Activated CD8-positive, alpha-beta T cell treated with anti-CD3 and anti-CD28 coated beads for 36 hours (primary cell): ENCODE data around the gene CUEDC2. TPM values are rescaled to one million over a fixed set of nuclear protein-coding genes. Genes with fewer than 3 reads are reported as not detected.

Experiments
- ATAC-seq: fragments of 200-7000 bp; cut with Tn5 transposase; one replicate; pipeline ENCODE4 v1.10.0; 2021; ENCODE audit warnings: mild to moderate bottlenecking, moderate library complexity
- CTCF ChIA-PET: fragments of 350-600 bp; sonication (Branson Sonifier 250); formaldehyde crosslinking; loops from one replicate; lab custom pipeline; 2021; ENCODE audit warnings: antibody characterized with exemption; lab: Charles Lee
- POLR2A ChIA-PET: fragments of 350-600 bp; sonication (Branson Sonifier 250); formaldehyde crosslinking; loops from one replicate; lab custom pipeline; 2021; ENCODE audit warnings: antibody characterized with exemption; lab: Charles Lee
- DNase-seq: peaks from one replicate; pipeline ENCODE4 v3.0.0-alpha.2; 2020
- H3K27ac Mint-ChIP-seq: one replicate; pipeline ENCODE4 v1.8.0; 2021; ENCODE audit warnings: mild to moderate bottlenecking, mixed read lengths
- H3K27me3 Mint-ChIP-seq: one replicate; pipeline ENCODE4 v1.8.0; 2021; ENCODE audit warnings: mixed read lengths
- H3K36me3 Mint-ChIP-seq: one replicate; pipeline ENCODE4 v1.8.0; 2021; ENCODE audit warnings: low read depth, mixed read lengths
- H3K4me1 Mint-ChIP-seq: one replicate; pipeline ENCODE4 v1.8.0; 2021; ENCODE audit warnings: low read depth, mixed read lengths
- H3K4me3 Mint-ChIP-seq: one replicate; pipeline ENCODE4 v1.8.0; 2021; ENCODE audit warnings: mild to moderate bottlenecking, moderate library complexity, mixed read lengths
- H3K9me3 Mint-ChIP-seq: one replicate; pipeline ENCODE4 v1.8.0; 2021; ENCODE audit warnings: mixed read lengths
- CTCF ChIP-seq: fragments of 200-600 bp; IDR thresholded peaks from one replicate; pipeline ENCODE4 v1.8.0; 2022; ENCODE audit warnings: antibody characterized with exemption, mild to moderate bottlenecking
- intact Hi-C: fragments of 100-400 bp; cut with micrococcal nuclease; formaldehyde crosslinking; loops from one replicate; pipeline ENCODE4 v1.10.0; 2022
- total RNA-seq, 2 experiments: library from RNA; stranded (reverse); gene quantifications; one replicate each; pipeline ENCODE4 v1.2.3, GENCODE V29; 2021

CUEDC2 gene
- total RNA-seq, 2 experiments from 2014 or later: 71.8 to 76.4 TPM

GRCh38 chr10:102424916-102425315 is 7.5 kb downstream of the CUEDC2 start:
- ATAC-seq: no peak
- H3K27me3 Mint-ChIP-seq: no peaks in the 10 kb centered on the region
- POLR2A ChIA-PET: interaction anchor here (1.1 to 7.3 kb wide), 7 partner anchors 7 to 179 kb away, joined by 3 to 73 read pairs (median 41); partner anchors contain the start of genes C10orf95, CUEDC2 and GBF1
- intact Hi-C loops: no loop called here
- no peak overlapping the region for H3K4me3 Mint-ChIP-seq
- no peak for TF ChIP-seq CTCF
- H3K27ac Mint-ChIP-seq: no peak overlapping the region
- no peaks in the 10 kb centered on the region for H3K9me3 Mint-ChIP-seq
- CTCF ChIA-PET: interaction anchor here (1.8 to 6.2 kb wide), 3 partner anchors 25 to 73 kb away, joined by 6 to 143 read pairs (median 34); partner anchors contain the start of genes C10orf95 and NFKB2
- H3K4me1 Mint-ChIP-seq: peaks cover 34% of the 10 kb centered on the region
- peaks cover 8% of the 10 kb centered on the region for H3K36me3 Mint-ChIP-seq
- no peak for DNase-seq

GRCh38 chr10:102424145-102424544 is 8.2 kb downstream of the CUEDC2 start:
- H3K9me3 Mint-ChIP-seq: no peaks in the 10 kb centered on the region
- ChIA-PET POLR2A (interaction anchor here (1.1 to 7.3 kb wide), 6 partner anchors 7 to 179 kb away, joined by 3 to 73 read pairs (median 46); partner anchors contain the start of genes C10orf95, CUEDC2 and GBF1), CTCF (interaction anchor here (1.2 to 6.2 kb wide), 7 partner anchors 14 to 193 kb away, joined by 5 to 143 read pairs (median 16); partner anchors contain the start of genes C10orf95 and NFKB2)
- H3K4me3 Mint-ChIP-seq: no peak overlapping the region
- H3K4me1 Mint-ChIP-seq: peaks cover 41% of the 10 kb centered on the region
- H3K27ac Mint-ChIP-seq: no peak overlapping the region
- peaks cover 8% of the 10 kb centered on the region for H3K36me3 Mint-ChIP-seq
- H3K27me3 Mint-ChIP-seq: no peaks in the 10 kb centered on the region
- intact Hi-C loops: no loop called here
- TF ChIP-seq CTCF: no peak
- ATAC-seq (no peak), DNase-seq (no peak)

- ATAC-seq (no peak), DNase-seq (no peak)
- intact Hi-C loops: no loop called here
- no peak for TF ChIP-seq CTCF
- ChIA-PET CTCF (interaction anchor here (1.0 to 6.2 kb wide), 16 partner anchors 10 to 291 kb away, joined by 4 to 143 read pairs (median 6); partner anchors contain the start of genes C10orf95, NFKB2 and PITX3), POLR2A (interaction anchor here (0.6 to 7.3 kb wide), 9 partner anchors 8 to 178 kb away, joined by 3 to 73 read pairs (median 41); partner anchors contain the start of genes C10orf95, CUEDC2, GBF1 and NFKB2)
- peak overlapping the region; percentile 31 for H3K4me3 Mint-ChIP-seq
- H3K27me3 Mint-ChIP-seq: no peaks in the 10 kb centered on the region
- H3K4me1 Mint-ChIP-seq: peaks cover 45% of the 10 kb centered on the region
- no peak overlapping the region for H3K27ac Mint-ChIP-seq
- no peaks in the 10 kb centered on the region for H3K9me3 Mint-ChIP-seq
- peaks cover 8% of the 10 kb centered on the region for H3K36me3 Mint-ChIP-seq
Measured at GRCh38 chr10:102423372-102423968, 8.9 kb downstream of the CUEDC2 start.

- peak; percentile 75 for TF ChIP-seq CTCF
- intact Hi-C loops: no loop called here
- Mint-ChIP-seq H3K9me3 (no peaks in the 10 kb centered on the region), H3K36me3 (peaks cover 8% of the 10 kb centered on the region), H3K4me1 (peaks cover 43% of the 10 kb centered on the region), H3K27me3 (peaks cover 6% of the 10 kb centered on the region), H3K27ac (peak overlapping the region; percentile 50), H3K4me3 (peak overlapping the region; percentile 87)
- ChIA-PET CTCF (interaction anchor here (0.9 to 6.2 kb wide), 21 partner anchors 9 to 291 kb away, joined by 3 to 143 read pairs (median 5); partner anchors contain the start of genes C10orf95, CUEDC2, NFKB2 and PITX3), POLR2A (interaction anchor here (0.7 to 7.3 kb wide), 10 partner anchors 9 to 53 kb away, joined by 3 to 73 read pairs (median 39); partner anchors contain the start of genes C10orf95, CUEDC2 and NFKB2)
- ATAC-seq: peak; percentile 14
- DNase-seq: peak; percentile 68
Measured at GRCh38 chr10:102422545-102423129, 9.7 kb downstream of the CUEDC2 start.
